ENCODE data around the gene LRRC8A. TPM values are rescaled to one million over a fixed set of nuclear protein-coding genes. Genes with fewer than 3 reads are reported as not detected.
A peak's percentile ranks its signal among the peaks of the same experiment; 100 is the strongest.

The LRRC8A gene
- total RNA-seq, 2 donors from 2014 or later: 54.6 to 58.7 TPM

DNA sequence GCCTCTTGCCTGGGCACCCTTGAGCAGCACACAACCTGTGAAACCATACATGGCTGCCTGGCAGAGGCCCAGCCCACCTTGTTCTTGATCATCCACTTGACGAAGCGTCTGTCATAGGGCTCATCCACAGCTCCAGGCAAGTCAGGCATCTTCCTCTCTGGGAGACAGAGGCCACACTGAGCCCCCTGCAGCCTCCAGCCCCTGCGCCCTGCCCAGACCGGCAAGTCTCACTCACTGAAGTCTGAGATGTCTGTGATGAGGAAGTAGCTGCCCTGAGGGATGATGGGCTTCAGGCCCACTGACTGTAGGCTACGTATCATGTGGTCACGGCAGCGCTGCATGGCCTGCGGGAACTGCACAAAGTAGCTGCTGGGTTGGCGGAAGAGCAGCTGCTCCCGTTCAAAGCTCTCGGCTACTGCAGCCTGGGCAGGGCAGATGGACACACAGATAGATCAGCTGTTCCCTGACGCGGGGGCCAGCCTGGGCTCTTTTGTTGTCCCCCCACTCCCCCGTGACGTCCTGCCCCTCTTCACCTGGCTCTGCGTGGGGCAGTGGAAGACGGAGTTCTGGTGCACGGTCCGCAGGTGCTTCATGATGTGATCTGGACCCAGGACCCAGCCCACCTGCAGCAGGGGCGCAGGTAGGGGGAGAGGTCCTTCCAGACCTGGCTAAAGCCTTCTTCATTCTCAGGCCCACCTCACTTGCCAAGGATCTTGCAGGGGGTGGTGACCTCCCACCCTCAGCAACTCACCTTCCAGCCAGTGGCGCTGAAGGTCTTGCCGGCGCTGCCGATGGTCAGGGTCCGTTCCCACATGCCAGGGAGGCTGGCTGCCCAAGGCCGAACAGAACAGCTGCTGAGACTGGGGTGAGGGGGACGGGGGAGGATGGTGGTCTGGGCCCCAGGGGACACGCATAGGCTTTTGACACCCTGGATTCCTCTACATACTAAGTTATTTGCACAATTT is 46.4 kb upstream of the LRRC8A start:
- no peaks in the 10 kb centered on the region for H3K9me3 ChIP-seq (ENCODE audit: control insufficient read depth, low read length)
- TF ChIP-seq, protein P1, sequence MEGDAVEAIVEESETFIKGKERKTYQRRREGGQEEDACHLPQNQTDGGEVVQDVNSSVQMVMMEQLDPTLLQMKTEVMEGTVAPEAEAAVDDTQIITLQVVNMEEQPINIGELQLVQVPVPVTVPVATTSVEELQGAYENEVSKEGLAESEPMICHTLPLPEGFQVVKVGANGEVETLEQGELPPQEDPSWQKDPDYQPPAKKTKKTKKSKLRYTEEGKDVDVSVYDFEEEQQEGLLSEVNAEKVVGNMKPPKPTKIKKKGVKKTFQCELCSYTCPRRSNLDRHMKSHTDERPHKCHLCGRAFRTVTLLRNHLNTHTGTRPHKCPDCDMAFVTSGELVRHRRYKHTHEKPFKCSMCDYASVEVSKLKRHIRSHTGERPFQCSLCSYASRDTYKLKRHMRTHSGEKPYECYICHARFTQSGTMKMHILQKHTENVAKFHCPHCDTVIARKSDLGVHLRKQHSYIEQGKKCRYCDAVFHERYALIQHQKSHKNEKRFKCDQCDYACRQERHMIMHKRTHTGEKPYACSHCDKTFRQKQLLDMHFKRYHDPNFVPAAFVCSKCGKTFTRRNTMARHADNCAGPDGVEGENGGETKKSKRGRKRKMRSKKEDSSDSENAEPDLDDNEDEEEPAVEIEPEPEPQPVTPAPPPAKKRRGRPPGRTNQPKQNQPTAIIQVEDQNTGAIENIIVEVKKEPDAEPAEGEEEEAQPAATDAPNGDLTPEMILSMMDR (conservative IDR thresholded peaks at IDR 0.05): no peak
- DNase-seq: no peak
- Mint-ChIP-seq H3K9me3 (no peaks in the 10 kb centered on the region), H3K4me1 (peaks cover 7% of the 10 kb centered on the region), H3K27ac (no peak overlapping the region), H3K27me3 (ENCODE audit: insufficient read depth) (no peaks in the 10 kb centered on the region), H3K36me3 (ENCODE audit: low read depth) (peaks cover 33% of the 10 kb centered on the region), H3K4me3 (no peak overlapping the region)
- H3K27ac ChIP-seq (ENCODE audit: low read depth, low read length): no peak overlapping the region
- no peak overlapping the region for H3K9ac ChIP-seq (ENCODE audit: extremely low read depth, low read length, poor library complexity, severe bottlenecking)
- H3K36me3 ChIP-seq (ENCODE audit: control insufficient read depth, insufficient read depth, low read length): peaks cover 4% of the 10 kb centered on the region
- H3K4me1 ChIP-seq (ENCODE audit: control insufficient read depth, insufficient read depth, low read length): no peaks in the 10 kb centered on the region
- no peaks in the 10 kb centered on the region for H3K27me3 ChIP-seq (ENCODE audit: control insufficient read depth, insufficient read depth, low read length, poor library complexity, severe bottlenecking)
- WGBS, 2 experiments (ENCODE audit: insufficient coverage in 1 of 2, insufficient read length in 1 of 2): 97% methylated on average over 20 to 28 of the region's 28 CpGs
- H3K4me3 ChIP-seq (ENCODE audit: low read length): no peak overlapping the region

DNA sequence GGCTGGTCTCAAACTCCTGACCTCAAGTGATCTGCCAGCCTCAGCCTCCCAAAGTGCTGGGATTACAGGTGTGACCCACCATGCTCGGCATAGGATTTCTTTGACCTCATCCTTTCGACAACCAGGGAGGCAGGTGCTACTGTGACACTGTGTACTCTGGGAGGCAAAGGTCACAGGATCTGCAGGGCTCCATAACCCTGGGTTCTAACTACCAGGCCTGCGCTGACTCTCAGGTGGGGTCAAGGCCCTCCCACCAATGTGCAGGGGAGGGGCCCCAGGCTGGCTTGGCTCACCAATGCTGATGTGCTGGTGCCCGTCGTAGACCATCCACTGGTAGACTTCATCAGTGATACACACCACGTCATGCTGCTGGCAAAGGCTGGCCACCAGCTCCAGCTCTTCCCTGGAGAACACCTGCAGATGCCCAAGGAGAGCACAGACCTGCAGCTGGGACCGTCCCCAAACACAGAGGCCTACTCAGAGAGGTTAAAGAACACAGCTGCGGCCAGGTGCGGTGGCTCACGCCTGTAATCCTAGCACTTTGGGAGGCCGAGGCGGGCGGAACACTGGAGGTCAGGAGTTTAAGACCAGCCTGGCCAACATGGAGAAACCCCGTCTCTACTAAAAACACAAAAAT is 45.3 kb upstream of the LRRC8A start:
- H3K27ac Mint-ChIP-seq: no peak overlapping the region
- H3K27ac ChIP-seq (ENCODE audit: low read depth, low read length): no peak overlapping the region
- H3K36me3 ChIP-seq (ENCODE audit: control insufficient read depth, insufficient read depth, low read length): peaks cover 4% of the 10 kb centered on the region
- no peak overlapping the region for H3K9ac ChIP-seq (ENCODE audit: extremely low read depth, low read length, poor library complexity, severe bottlenecking)
- peaks cover 7% of the 10 kb centered on the region for H3K4me1 Mint-ChIP-seq
- H3K4me3 ChIP-seq (ENCODE audit: low read length): no peak overlapping the region
- H3K4me1 ChIP-seq (ENCODE audit: control insufficient read depth, insufficient read depth, low read length): no peaks in the 10 kb centered on the region
- H3K27me3 ChIP-seq (ENCODE audit: control insufficient read depth, insufficient read depth, low read length, poor library complexity, severe bottlenecking): no peaks in the 10 kb centered on the region
- H3K9me3 Mint-ChIP-seq: no peaks in the 10 kb centered on the region
- no peak overlapping the region for H3K4me3 Mint-ChIP-seq
- 93 to 95% methylated on average over 14 of the region's 14 CpGs for WGBS, 2 experiments (ENCODE audit: insufficient coverage in 1 of 2, insufficient read length in 1 of 2)
- H3K9me3 ChIP-seq (ENCODE audit: control insufficient read depth, low read length): no peaks in the 10 kb centered on the region
- H3K27me3 Mint-ChIP-seq (ENCODE audit: insufficient read depth): no peaks in the 10 kb centered on the region
- peaks cover 38% of the 10 kb centered on the region for H3K36me3 Mint-ChIP-seq (ENCODE audit: low read depth)
- DNase-seq: no peak
- TF ChIP-seq, protein P1 (conservative IDR thresholded peaks at IDR 0.05): no peak

DNA sequence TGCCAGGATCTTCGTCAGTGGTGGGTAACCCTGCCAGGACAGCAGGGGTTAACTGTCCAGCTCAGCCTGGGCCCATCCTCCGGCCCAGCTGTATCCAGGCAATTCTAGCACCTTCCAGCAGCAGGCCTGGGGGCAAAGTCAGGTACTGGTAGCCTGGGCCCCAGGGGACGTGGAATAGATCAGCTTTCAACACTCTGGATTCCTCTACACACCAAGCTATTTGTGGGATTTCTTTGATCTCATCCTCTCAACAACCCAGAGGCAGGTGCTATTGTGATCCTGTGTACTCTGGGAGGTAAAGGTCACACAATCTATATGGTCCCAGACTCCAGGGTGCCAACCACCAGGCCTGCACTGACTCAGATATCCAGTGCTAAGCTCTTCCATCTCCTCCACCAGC is 43.6 kb upstream of the LRRC8A start:
- Histone ChIP-seq H3K9ac (ENCODE audit: extremely low read depth, low read length, poor library complexity, severe bottlenecking) (no peak overlapping the region), H3K27me3 (ENCODE audit: control insufficient read depth, insufficient read depth, low read length, poor library complexity, severe bottlenecking) (no peaks in the 10 kb centered on the region), H3K36me3 (ENCODE audit: control insufficient read depth, insufficient read depth, low read length) (peaks cover 4% of the 10 kb centered on the region), H3K9me3 (ENCODE audit: control insufficient read depth, low read length) (no peaks in the 10 kb centered on the region), H3K4me1 (ENCODE audit: control insufficient read depth, insufficient read depth, low read length) (no peaks in the 10 kb centered on the region), H3K27ac (ENCODE audit: low read depth, low read length) (no peak overlapping the region), H3K4me3 (ENCODE audit: low read length) (no peak overlapping the region)
- Mint-ChIP-seq H3K36me3 (ENCODE audit: low read depth) (peaks cover 35% of the 10 kb centered on the region), H3K4me1 (peaks cover 7% of the 10 kb centered on the region), H3K4me3 (no peak overlapping the region), H3K27ac (peak overlapping the region; percentile 49), H3K27me3 (ENCODE audit: insufficient read depth) (no peaks in the 10 kb centered on the region), H3K9me3 (no peaks in the 10 kb centered on the region)
- 84 to 90% methylated on average over 2 to 3 of the region's 3 CpGs for WGBS, 2 experiments (ENCODE audit: insufficient coverage in 1 of 2, insufficient read length in 1 of 2)
- DNase-seq: no peak
- TF ChIP-seq, protein P1 (conservative IDR thresholded peaks at IDR 0.05): no peak
